Measurements from ENCODE around the gene HMOX2.

Gene HMOX2

DNA sequence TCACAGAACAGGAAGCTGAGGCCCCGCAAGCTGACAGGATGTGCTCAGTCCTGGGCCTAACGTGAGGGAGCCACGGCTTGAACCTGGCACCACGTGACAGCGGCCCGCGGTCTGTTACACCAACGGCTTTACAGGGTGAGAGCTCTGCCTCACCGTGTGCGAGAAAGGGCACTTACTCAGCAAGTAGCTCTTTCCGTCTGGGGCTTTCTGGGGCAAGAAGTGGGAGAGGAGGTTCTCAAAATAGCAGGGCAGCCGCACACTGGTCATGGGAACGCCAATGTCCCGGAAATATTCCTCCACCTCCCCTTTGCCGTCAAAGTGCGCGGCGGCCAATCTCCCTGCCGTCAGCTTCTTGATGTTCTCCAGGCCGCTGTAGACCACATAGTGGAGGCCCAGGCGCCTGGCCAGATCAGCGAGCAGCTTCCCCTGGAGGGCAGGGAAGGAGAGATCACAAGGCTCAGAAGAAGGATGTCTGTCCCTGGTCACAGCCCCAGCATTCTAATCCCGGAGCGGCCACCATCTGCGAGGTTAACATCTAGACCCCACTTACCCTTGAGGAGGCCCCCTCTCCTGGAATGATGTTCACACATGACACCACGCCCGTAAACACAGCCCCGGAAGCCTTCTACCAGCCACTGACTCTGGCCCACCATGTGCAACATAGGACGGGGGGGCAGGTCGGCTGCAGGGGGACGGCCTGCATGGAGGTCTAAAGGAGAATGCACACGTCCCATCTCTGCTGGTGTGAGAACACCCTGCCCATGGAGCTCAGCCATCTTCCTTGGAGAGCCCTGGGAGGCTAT, 10.0 kb upstream of the HMOX2 start:
- TF ChIP-seq ZFX (IDR thresholded peaks at IDR 0.05; ENCODE audit: borderline replicate concordance) = no peak
- TF ChIP-seq, protein P1, sequence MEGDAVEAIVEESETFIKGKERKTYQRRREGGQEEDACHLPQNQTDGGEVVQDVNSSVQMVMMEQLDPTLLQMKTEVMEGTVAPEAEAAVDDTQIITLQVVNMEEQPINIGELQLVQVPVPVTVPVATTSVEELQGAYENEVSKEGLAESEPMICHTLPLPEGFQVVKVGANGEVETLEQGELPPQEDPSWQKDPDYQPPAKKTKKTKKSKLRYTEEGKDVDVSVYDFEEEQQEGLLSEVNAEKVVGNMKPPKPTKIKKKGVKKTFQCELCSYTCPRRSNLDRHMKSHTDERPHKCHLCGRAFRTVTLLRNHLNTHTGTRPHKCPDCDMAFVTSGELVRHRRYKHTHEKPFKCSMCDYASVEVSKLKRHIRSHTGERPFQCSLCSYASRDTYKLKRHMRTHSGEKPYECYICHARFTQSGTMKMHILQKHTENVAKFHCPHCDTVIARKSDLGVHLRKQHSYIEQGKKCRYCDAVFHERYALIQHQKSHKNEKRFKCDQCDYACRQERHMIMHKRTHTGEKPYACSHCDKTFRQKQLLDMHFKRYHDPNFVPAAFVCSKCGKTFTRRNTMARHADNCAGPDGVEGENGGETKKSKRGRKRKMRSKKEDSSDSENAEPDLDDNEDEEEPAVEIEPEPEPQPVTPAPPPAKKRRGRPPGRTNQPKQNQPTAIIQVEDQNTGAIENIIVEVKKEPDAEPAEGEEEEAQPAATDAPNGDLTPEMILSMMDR (IDR thresholded peaks at IDR 0.05) = no peak
- H3K27ac ChIP-seq = no peak overlapping the region

DNA sequence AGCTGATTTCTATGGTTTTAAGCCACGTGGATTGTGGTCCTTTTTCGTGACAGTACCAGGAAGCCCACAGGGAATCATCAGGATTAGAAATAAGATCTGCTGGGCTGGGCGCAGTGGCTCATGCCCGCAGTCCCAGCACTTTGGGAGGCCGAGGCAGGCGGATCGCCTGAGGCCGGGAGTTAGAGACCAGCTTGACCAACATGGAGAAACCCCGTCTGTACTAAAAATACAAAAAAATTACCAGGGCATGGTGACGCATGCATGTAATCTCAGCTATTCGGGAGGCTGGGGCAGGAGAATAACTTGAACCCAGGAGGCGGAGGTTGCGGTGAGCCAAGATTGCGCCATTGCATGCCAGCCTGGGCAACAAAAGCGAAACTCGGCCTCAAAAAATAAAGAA, 8.3 kb upstream of the HMOX2 start:
- TF ChIP-seq, protein P1 (IDR thresholded peaks at IDR 0.05) = no peak
- no peak for TF ChIP-seq ZFX (IDR thresholded peaks at IDR 0.05; ENCODE audit: borderline replicate concordance)
- no peak overlapping the region for H3K27ac ChIP-seq

DNA sequence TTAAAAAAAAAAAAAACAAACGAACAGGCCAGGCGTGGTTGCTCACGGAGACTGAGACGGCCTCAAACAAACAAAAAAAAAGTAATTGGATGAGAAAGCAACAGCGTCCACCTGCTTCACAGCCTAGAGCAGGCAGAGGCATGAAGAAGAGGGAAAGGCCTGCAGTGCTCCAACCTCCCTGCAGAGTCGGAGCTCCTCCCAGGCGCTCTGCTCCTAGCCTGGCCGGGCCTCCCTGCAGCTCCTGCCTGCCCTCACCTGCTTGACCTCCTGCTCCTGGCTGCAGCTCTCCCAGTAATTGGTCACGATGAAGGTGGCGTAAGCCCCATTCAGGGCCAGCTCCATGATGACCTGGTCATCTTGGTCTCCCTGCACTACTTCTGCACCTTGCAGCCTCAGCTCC, 7.2 kb upstream of the HMOX2 start:
- no peak overlapping the region for H3K27ac ChIP-seq
- TF ChIP-seq, protein P1 (IDR thresholded peaks at IDR 0.05) = no peak
- no peak for TF ChIP-seq ZFX (IDR thresholded peaks at IDR 0.05; ENCODE audit: borderline replicate concordance)

DNA sequence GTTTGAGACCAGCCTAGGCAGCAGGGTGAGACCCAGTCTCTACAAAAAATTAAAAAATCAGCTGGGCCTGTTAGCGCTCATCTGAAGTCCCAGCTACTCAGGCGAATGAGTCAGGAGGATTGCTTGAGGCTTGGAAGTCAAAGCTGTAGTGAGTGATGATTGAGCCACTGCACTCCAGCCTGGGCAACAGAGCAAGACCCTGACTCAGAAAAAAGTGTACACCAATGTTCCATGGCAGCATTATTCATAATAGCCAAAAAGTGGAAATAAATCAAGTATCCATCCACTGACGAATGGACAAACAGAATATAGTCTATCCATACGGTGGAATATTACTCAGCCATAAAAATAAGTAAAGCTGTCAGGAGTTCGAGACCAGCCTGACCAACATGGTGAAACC, 4.3 kb upstream of the HMOX2 start:
- TF ChIP-seq, protein P1 (IDR thresholded peaks at IDR 0.05) = no peak
- TF ChIP-seq ZFX (IDR thresholded peaks at IDR 0.05; ENCODE audit: borderline replicate concordance) = no peak
- H3K27ac ChIP-seq = no peak overlapping the region

DNA sequence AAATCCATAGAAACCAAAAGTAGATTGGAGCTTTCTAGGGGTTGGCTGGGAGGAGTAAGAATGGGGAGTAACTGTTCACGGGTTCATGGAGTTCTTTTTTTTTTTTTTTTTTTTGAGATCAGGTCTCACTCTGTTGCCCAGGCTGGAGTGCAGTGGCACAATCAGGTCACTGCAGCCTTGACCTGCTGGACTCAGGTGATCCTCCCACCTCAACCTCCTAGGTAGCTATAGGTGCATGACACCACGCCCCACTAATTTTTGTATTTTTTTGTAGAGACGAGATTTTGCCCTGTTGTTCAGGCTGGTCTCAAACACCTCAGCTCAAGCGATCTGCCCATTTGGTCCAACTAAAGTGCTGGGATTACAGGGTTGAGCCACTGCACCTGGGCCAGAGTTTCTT, 3.3 kb upstream of the HMOX2 start:
- peak overlapping the region; percentile 96; the same call in 1 of the 2 replicates for H3K27ac ChIP-seq
- TF ChIP-seq, protein P1 (IDR thresholded peaks at IDR 0.05) = no peak
- TF ChIP-seq ZFX (IDR thresholded peaks at IDR 0.05; ENCODE audit: borderline replicate concordance) = no peak

DNA sequence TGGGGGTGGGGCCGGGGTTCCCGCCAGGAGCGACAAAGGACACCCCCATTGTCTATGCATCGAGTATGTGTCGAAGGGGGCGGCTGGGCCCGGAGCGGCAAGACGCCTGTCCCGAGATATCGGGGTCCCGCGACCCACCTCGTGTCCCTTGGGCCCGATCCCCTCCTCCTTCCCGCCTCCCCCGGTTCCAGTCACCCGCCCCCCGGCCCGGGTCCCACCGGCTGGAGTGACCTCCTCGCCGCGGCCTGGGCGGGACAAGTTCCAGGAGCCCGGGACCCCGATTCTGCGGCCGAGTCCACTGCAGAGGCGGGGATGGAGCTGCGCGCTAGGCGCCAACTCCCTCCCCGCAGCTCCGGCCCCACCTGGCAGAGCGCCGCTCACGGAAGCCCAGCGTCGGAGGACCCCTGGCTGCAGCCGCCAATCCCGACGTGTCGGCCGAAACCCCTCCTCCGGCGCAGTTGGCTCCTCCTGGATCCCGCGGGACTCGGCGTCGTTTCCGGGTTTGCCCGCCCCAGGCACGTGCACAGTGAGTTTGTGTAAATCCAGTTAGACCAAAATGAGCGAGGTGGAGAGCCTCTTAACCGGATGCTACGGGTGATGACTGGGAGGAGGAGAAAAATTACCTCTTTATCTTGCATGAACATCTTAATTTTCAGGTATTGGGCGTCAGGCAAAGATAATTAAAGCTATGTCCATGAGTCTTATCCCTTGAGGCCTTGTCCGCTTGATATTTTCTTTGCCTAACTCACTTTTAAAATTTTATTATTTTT, 1.8 kb upstream of the HMOX2 start, which contains the start of gene NMRAL1:
Gene NMRAL1 (minus strand): TSS at position 434 of the 770 bp plus-strand sequence. CDS start 493 bp downstream, outside the sequence.
- TF ChIP-seq ZFX (IDR thresholded peaks at IDR 0.05; ENCODE audit: borderline replicate concordance) = no peak
- TF ChIP-seq, protein P1 (IDR thresholded peaks at IDR 0.05) = no peak
- peak within 1 kb of the TSS; percentile 96 for H3K27ac ChIP-seq

DNA sequence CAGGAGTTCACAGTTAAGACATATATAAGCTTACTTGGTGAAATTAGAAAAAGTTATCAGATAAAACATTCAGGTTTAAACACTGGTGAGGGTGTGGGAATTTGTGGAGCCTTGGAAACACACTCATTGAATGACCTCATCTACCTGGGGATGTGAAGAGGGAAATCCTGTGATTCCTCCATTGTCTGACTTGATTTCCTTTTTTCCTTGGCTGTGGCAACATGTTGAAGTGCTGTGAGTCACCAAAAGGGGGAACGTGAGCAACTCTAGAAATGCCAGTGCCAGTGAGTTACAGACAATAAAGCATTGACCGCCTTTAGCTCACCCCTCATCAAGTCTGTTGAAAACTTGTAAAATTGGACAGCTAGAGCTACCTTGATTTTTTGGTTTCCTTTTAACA, 1.8 kb downstream of the HMOX2 start:
- H3K27ac ChIP-seq = no peak overlapping the region
- TF ChIP-seq, protein P1 (IDR thresholded peaks at IDR 0.05) = no peak
- TF ChIP-seq ZFX (IDR thresholded peaks at IDR 0.05; ENCODE audit: borderline replicate concordance) = no peak
